ENCODE measurements around the gene CDC37L1.

The CDC37L1 gene

GRCh38 chr9:4669890-4670289 is 9.5 kb upstream of the CDC37L1 start:
- DNase-seq (ENCODE audit: low read depth) = no peak

DNA sequence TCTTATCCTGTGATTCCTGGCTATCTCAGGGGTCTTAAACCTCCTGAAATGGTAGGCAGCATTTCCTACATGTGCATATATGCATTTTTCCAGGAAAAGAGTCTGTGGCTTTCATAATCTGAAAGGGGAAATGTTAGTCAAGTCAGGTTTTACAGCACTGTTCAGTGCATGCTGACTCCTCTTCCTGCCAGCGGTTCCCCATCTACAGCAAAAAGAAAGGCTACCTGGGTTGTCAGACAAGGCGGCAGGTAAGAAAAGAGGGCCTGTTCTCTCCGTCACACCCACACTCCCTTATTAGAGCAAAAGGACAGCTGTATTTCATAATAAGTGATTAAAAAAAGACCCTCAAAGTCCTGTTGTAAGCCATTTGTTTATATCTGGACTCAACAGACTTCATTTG is 8.8 kb upstream of the CDC37L1 start:
- DNase-seq (ENCODE audit: low read depth) = no peak

DNA sequence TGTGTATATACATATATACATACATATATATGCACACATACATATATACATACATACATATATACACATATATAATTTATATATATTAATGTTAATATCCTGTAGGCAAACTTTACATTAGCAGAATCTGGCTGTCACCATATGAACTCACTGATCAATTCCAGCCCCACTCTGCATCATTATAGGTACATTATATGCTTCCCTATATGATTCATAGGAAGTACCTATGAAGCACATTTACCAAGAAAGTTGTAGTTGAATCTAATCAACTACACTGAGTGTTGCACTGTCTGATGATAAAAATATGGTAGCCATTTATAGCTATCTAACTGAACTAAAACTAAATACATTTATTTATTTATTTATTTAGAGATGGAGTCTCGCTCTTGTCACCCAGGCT is 7.6 kb upstream of the CDC37L1 start:
- DNase-seq (ENCODE audit: low read depth) = no peak

DNA sequence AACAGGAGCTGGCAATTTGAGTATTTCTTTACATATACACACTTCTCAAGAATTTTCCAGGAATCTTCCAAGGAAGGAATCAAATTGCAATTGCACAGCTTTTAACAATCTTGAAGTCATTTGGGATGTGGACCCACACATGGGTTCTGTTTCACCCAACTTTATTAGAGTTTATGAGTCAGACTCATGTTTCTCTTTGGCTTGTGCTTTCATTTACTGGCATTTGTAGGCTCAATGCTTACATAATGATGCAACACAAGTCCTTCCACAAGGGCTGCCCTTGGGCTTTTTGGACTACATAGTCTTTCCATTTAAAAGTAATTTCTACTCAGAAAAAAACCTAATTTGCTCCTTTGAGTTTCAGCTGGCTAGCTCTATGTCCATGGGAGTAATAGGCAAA is 4.6 kb upstream of the CDC37L1 start:
- DNase-seq (ENCODE audit: low read depth) = no peak

GRCh38 chr9:4677392-4677791 is 2.0 kb upstream of the CDC37L1 start:
- no peak for DNase-seq (ENCODE audit: low read depth)

DNA sequence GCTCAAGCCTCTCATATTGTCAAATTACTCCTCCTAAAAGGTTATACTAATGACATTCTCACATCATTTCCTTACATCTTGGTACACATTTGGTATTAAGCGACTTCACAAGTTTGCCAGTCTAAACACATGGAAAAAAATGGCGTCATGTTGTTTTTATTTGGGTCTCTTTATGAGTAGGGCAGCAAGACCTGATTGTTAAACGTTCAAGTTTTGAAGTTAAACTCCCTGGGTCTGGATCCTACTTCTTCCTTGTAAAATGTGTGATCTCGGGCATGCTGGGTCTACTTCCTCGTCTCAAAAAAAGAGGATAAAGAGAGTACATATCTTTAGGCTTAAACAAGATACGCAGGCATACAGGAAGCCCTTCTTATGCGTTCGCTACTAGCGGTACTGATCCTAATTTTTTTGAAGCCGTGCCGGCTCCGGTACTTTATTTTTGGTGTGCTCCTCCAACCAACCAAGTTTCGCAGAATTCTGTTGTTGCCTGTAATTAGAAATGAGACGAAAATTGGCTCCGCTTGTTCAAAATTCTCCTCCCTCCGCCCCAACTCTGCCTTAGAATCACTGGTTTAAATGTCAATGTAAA is 596 bp upstream of the CDC37L1 start:
- no peak for DNase-seq (ENCODE audit: low read depth)

GRCh38 chr9:4680173-4680525 is 780 bp downstream of the CDC37L1 start:
- DNase-seq (ENCODE audit: low read depth) = no peak

GRCh38 chr9:4680750-4681149 is 1.4 kb downstream of the CDC37L1 start:
- DNase-seq (ENCODE audit: low read depth) = no peak

DNA sequence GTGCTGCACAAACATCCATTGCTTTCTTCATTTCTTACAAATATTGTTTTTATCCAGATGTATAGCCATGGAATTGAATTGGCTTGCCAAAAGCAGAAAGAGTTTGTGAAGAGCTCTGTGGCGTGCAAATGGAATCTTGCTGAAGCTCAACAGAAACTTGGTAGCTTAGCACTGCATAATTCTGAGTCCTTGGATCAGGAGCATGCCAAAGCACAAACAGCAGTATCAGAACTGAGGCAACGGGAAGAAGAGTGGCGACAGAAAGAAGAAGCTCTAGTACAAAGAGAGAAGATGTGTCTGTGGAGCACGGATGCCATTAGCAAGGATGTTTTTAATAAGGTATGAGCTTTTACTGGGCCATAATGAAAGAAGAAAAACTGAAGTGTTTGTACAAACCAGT is 5.5 kb downstream of the CDC37L1 start:
- DNase-seq (ENCODE audit: low read depth) = no peak

DNA sequence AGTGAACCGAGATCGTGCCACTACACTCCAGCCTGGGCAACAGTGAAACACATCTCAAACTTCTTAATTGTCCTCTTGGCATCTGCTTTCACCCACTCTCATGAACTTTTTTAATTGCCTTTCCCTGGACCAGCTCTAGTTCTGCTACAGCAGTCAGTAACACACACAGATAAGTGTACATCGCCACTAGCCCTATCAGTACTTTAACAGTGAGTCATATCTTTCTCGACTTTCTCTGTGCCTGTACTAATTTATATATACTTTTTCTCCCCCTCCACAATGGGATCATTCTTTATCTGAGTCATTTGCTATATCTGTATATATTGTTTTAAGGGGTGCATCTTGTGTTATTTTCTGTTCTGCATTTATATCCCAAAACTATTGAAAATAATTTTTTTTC is 6.7 kb downstream of the CDC37L1 start:
- DNase-seq (ENCODE audit: low read depth) = no peak

GRCh38 chr9:4686584-4686983 is 7.2 kb downstream of the CDC37L1 start:
- no peak for DNase-seq (ENCODE audit: low read depth)

DNA sequence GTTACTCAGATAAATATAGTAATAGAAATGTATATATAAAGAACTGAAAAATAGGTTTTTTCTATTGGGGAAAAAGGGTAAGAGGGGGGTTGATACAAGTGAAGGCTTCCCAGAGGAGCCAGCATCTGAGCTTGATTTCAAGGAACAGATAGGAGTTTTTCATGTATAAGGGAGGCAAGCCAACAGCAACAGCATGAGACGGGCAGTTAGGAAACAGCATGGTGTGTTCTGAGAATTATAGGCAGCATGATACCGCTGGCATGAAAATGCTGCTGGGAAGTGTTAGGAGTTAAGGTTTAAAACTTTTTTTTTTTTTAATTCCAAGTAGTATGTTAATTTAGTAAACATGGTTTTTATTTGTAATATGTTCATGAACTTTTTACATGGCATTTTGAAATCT is 9.7 kb downstream of the CDC37L1 start:
- no peak for DNase-seq (ENCODE audit: low read depth)

DNA sequence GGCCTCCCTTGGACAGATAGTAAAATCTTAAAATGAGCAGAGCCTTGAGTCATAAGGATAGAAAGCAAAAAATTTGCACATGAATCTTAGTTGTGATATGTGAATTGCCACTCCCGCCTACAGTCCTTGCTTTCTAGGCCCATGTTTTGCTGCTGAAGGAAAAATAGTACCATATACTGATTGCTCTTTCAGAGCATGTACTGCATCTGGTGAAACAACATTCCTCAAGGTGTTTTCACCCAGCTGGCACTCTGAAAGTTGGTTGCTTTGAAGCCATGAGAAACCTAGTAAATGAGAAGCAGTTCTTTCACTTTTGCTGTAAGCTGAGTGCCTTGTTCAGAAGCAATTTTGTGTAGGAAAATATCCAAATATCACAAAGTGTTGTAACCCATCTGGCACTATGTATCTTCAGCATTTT is 10.3 kb downstream of the CDC37L1 start:
- no peak for DNase-seq (ENCODE audit: low read depth)

DNA sequence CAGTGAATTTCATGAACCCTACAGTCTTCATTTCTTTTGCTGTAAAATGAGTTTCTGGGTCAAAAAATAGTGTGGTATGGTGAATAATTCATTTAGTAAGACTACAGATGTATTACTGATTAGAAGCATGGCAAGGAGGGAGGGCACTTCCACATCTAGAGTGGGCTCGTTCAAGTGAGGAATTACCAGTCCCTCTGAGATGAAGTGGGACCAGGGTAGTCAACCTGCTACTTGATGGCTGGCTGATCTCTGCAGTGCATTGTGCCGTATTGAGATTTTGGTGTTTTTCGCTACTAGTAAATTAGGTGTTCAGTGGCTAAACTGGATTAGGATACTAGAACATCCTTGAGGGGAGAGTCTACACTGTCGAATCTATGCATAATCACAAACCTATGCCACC is 10.8 kb downstream of the CDC37L1 start:
- DNase-seq (ENCODE audit: low read depth) = no peak

DNA sequence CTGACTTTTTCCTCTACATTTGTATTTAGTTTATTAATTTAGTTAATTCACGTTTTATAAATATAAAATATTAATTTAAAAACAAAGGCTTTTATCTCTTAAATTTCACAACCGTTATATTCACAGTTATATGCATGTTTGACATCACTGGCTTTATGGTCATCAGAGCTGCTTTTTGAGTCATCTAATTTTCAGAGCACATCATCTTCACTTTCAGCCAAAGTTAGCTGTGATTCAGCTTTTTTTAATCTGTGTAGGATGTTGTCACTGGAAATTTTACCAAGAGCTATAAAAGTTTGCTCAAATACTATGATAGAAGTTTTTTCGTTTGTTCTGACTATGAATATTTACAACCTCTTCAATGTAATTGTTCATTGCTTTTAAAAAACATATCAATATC is 12.4 kb downstream of the CDC37L1 start:
- DNase-seq (ENCODE audit: low read depth) = no peak

GRCh38 chr9:4700091-4700490 is 20.7 kb downstream of the CDC37L1 start:
- DNase-seq (ENCODE audit: low read depth) = no peak

GRCh38 chr9:4700932-4701331 is 21.6 kb downstream of the CDC37L1 start:
- no peak for DNase-seq (ENCODE audit: low read depth)

DNA sequence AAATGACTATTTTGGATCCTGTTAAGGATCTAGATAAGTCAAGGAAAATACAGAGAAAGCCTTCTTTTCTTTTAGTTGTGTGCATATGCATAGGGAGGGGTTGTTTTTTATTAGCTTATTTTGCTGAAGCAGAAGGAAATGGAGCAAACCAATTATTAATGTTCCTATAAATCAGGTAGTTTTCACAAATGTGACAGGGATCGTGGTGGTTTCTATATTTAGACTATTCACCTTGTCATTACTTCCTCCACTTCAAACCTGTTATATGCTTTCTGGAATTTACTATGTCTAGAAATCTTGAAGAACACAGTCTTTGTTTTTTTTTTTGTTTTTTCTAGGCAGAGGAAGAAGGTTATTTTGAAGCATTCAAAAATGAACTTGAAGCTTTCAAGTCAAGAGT is 22.2 kb downstream of the CDC37L1 start:
- no peak for DNase-seq (ENCODE audit: low read depth)

- DNase-seq (ENCODE audit: low read depth) = no peak
These were observed 24.8 kb downstream of the CDC37L1 start for GRCh38 chr9:4704129-4704528.

- no peak for DNase-seq (ENCODE audit: low read depth)
These were observed 26.7 kb downstream of the CDC37L1 start for GRCh38 chr9:4706021-4706420.

- DNase-seq (ENCODE audit: low read depth) = no peak
These were observed 27.7 kb downstream of the CDC37L1 start for GRCh38 chr9:4706971-4707622.

- no peak for DNase-seq (ENCODE audit: low read depth)
These were observed 30.0 kb downstream of the CDC37L1 start for GRCh38 chr9:4709380-4709779.

- no peak for DNase-seq (ENCODE audit: low read depth)
These were observed 34.5 kb downstream of the CDC37L1 start for GRCh38 chr9:4713849-4714248.

DNA sequence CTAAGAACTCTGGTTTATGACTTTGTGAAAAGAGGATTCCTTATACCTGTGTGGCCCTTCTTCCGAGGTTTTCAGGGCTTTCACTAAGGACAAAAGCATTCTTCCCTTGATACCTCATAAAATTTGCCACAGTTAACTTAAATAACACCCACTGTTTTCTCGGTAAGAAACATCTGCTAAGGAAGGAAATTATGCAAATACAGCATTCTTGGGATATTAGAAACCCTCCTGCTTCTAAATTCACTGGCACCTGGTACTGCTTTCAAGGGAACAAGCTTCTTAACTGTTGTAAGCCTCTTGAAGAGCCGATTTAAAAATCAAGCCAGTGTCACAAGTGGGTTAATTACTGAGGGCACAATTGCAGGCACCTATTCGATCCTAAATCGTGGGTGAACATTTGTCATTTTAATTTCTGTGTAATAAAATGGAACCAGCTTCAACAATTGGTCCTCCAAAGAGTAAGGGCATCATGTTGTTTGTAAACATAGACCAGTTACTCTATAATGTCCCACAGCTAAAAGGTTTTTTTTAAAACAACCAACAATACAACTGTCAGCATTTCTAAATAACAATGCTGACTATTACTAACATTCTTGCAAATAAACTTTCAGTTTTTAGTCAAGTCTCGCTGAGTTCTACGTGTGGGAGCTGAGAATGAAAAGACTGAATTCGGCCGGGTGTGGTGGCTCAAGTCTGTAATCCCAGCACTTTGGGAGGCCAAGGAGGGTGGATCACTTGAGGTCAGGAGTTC is 35.1 kb downstream of the CDC37L1 start:
- no peak for DNase-seq (ENCODE audit: low read depth)

Data from stimulated activated CD8-positive, alpha-beta memory T cell treated with anti-CD3 and anti-CD28 coated beads, Interleukin-12 subunit alpha, Interleukin-12 subunit beta, amount 100 ng/mL, for 4 hours (primary cell).